GM18519 (cell line): ENCODE measurements around the gene MTIF3.

Source experiments
- ATAC-seq: cut with Tn5 transposase; IDR thresholded peaks from one replicate; pipeline ENCODE4 v1.9.1; 2021; ENCODE audit warnings: mild to moderate bottlenecking, moderate library complexity; ENCODE audit not compliant: unreplicated experiment, low FRiP score

Gene MTIF3

DNA sequence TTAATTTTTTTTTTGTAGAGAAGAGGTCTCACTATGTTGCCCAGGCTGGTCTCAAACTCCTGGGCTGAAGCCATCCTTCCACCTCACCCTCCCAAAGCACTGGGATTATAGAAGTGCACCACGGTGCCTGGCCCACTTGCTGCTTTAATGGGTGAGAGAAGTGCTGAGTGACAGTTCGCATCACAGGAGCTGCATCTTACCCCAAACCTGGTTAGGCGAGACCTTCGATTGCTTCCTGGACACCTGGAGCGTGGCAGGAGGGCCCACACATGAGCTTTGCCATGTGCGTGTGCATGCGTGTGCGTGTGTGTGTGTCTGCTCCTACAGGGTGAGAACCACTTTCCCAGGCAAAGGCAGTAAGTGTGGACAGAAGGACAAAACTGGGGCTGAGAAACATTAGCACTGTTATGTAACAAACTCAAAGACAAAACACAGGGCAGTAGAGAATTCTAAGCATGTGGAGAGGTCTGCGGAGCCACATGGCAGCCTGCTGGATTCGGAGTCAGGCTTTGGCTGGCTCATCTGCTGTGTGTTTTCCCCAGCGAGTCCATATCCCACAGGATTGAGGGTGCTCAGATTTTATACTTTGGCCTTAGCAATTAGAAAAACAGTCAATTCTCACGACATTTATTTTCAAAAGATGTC, 11.7 kb upstream of the MTIF3 start:
- ATAC-seq: no peak

DNA sequence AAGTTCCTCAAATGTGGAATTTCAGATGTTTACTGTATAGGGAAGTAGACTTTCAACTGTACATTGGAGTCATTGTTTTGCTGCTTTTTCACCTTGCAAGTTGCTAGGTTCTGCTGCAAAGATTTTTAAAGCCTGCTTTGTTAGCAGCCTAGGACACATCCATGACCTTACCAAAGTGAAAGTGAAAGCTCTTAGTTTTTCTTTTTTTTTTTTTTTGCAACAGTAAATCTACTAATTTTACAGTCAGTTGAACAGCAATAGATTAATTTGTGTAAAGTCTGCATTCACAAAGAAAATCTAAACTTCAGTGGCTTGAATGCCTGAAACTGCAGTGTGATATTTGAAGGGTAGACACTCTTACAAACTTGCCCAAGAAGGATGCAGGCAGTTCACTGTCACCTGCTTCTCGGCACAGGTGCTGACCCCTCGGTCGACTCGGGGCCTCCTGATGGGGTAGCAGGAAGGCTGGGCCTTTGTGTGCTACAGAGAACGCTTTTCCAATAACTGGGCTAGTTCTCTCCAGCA, 5.0 kb upstream of the MTIF3 start:
- no peak for ATAC-seq

DNA sequence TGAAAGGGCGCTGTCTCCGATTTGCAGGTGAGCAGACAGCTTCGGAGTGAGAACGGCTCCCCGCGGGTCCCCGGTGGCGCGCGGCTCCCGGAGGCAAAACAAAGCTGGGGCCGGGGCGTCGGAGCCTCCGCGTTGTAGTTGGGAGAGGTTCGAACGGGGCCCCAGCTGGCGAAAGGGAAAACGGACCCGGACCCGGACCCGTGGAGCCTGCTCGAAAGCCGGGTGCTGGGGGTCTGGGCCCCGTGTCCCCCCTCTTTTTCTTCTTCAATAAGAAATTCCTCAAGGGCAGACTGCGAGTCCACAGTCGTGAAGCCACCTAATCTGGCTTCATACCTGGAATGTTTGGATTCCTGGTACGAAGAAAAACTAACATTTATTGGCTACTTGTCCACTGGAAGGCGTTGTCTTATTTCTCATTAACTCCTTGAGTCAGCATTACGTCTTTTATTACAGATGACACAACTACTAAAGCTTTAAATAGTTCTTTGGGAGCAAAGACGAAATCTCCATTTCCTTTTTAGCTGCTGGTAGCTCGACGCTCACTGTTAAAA, 632 bp upstream of the MTIF3 start:
- ATAC-seq: no peak

- ATAC-seq: no peak
Observed at GRCh38 chr13:27449081-27449603, 1.2 kb downstream of the MTIF3 start.

DNA sequence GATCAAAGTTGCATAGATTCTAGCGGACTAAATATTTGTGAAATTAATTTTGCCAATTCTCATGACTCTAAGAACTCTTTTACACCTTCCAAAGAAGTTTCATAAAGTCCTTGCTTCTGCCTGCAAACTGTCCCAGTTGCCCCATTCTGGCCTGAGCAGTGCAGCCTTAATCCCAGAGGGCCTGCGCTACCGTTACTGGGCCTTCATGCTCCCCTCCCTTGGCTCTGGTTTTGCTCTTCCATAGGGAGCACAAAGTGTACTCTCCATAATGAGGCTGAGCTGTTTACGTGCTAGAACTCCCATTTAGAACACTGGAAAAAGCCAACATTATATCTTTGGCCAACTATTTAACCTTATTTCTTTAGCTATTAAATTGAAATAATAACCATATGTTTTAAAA, 2.1 kb downstream of the MTIF3 start:
- ATAC-seq: no peak

DNA sequence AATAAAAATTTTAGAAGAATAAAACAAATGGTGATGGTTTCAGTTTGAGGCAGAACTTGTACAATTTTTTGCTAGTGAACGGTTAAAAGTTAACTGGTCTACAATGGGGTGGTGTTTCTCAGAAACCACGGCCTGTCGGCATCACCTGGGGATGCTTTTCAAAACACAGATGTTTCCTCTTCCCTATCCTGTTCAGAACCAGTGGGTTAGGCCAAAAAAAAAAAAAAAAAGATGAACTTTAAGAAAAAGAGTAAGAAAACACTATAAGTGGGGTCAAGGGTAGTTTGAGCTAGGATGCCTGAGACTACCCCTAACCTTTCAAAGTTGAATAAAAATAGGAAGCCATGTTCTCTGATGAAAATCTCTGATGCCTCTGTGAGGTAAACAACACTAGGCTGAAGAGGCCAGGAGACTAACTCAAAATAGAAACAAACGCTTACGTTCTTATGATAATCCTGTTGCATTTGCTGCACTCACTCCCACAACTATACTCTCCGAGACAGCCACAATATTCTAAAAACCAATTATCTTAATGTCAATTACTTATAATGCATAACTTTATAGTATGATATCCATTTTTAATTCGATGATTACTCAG, 3.3 kb downstream of the MTIF3 start:
- ATAC-seq: no peak

GRCh38 chr13:27442797-27443196, 7.6 kb downstream of the MTIF3 start:
- ATAC-seq: no peak

DNA sequence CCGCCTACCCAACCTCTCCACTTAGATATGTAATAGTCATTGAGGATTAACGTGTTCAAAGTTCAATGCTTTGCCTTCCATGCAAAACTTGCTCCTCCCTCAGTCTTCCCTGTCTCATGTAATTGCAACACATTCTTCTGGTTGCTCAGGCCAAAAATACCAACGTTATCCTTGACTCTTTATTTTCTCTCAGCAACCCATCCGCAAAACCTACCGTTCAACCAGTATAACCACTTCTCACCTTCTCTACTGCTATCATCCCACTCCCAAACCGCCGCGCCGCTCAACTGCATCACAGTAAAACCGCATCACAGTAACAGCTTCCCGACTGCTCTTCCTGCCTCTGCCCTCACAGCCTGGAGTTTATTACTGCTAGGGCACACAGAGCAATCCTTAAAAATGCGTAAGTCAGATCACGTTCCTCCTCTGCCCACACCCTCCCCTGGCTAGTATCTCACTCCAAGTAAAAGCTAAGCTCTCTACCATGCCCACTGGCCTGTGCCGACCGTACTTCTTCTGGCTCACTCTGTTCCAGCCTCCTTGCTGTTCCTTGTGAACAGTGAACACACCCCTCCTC, 8.2 kb downstream of the MTIF3 start:
- no peak for ATAC-seq

GRCh38 chr13:27440408-27440807, 10.0 kb downstream of the MTIF3 start:
- ATAC-seq: no peak

GRCh38 chr13:27437126-27437525, 13.2 kb downstream of the MTIF3 start:
- no peak for ATAC-seq

DNA sequence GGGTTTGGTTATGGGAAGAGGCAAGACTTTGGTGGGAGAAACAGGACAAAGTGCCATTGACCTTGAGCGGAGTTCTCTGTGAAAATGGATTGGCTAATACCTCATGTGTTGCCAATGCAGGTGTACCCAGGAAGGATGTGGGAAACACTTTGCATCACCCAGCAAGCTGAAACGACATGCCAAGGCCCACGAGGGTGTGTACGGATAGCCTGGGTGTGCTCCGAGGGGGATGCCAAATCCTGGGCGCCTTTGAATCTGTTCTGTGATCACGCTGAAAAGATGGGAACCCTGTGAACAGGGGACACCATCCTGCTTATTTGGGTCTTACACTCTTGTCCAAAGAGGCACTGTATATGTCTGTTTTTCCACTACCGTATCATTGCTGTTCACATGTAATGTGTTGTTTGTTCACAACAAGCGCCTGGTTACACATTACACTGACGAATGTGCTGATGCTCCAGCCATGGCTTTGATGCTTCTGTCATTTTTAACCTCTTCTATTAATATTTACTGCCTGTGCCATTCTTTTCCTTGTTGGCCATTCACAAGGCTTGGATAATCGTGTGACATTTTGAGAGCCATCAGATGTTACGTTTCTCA, 17.7 kb downstream of the MTIF3 start:
- ATAC-seq: no peak

DNA sequence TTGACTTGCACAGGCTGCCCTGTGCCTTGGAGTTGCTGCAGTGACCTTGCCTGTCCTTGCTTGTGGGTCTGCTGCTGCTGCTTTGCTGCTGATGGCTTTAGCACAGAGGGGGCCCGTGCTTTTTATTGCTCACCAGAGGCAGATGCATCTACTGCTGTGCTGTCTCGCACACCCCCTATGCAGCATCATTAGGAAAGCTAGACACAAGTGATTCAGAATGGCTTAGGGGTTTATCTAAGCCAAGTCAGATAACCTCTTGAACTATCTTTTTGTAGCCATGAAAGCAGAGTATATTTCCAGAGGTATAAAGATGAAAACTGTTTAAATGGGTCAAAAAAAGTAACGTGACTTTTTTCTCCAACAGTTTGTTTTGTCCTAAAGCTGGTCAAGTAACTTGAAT, 18.2 kb downstream of the MTIF3 start:
- no peak for ATAC-seq

GRCh38 chr13:27428160-27428559, 22.2 kb downstream of the MTIF3 start:
- no peak for ATAC-seq

DNA sequence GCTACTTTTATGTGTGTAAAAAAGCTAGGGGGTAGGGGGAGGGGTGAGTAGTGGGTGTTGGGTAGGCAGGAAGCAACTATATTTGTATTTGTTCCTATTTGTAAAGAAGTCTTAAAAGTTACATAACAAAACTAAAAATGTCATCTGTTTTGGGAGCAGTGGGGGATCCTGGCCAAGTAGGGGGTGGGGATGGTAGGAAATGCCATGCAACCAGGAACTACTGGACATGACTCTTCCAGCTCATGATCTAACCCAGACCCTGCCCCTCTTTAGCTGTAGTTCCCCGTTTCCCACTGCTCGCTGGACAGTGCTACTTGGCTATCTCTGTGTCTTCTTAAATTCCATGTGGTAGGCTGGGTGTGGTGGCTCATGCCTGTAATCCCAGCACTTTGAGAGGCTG, 22.7 kb downstream of the MTIF3 start:
- no peak for ATAC-seq

DNA sequence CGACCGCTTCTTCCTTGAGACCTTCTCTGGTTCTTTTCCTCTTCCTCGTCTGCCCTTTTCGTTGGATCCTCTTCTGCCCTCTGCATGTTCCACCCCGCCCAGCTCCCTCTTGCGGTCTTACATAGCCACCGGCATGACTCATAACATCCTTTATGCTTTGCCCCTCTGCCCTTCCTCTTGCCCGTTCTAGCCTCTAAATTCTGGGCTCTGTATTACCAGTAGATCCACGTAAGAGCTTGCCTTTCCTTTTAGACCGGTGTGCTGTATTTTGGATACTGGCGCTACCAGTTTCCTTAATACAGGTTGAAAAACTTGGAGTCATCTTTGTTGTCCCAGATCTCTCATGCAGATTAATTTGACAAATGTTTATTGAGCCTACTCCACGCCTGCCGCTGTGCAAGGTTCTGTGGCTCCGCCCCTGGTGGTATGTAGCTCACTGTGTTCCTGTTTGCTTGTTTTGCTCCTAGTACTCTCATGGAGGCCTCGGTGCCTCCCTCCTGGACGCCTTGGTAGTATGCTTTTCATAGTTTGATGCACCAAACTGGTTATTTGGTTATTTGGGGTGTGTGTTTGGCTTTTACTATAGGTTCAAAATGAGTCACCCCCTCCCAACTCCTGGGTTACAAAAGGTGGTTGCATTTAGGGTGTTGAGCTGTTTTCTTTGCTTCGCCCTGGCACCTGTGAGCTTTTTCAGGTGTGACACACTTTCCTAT, 24.3 kb downstream of the MTIF3 start:
- no peak for ATAC-seq

DNA sequence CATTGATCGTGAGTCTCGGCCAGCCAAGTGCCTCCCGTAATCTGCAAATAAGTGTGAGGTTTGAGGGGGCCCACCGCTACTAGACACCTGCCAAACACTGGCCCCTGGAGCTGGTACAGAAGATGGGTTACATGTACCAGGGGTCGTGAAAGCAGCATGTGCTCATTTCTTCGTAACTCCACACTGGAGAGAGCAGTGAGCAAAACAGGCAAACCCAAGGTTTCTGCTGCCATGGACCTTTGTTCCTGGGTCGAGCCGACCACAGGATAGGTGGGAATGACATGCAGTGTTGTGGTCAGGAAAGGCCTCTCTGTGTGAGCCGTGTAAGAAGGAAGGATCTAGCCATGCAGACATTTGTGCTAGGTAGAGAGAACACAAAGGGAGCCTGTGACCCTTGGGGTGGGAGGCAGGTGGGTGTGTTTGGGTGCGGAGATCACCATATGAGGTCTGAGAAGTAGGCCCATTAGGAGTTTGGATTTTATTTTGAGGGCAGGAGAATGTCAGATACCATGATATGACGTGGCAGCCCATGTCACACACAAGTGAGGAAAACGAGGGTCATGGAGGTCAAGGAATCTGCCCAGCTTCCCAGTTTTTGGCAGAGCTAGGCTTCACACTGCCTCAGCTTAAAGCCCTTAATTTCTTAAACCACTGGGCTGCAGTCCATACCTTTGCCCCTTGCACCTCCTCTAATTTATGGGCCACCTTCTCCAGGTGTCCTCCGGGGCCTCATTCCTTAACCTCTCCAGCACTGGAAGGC, 25.0 kb downstream of the MTIF3 start:
- no peak for ATAC-seq

GRCh38 chr13:27424246-27425157, 25.9 kb downstream of the MTIF3 start, which contains the start of gene GTF3A:
Gene GTF3A (plus strand): TSS chr13:27424619.
- peak; percentile 73 for ATAC-seq

GRCh38 chr13:27423333-27423732, 27.0 kb downstream of the MTIF3 start:
- ATAC-seq: no peak
